GDM1 (cell line): ENCODE measurements around the gene CFAP157.
"Not testable (repeated sequence)": the region's sequence is repeated elsewhere in the genome, so short reads cannot be mapped to it uniquely, and the experiment has no call there.

Experiments
- DNase-seq: peaks from one replicate; lab custom pipeline; 2025; lab: John Stamatoyannopoulos, UW

Gene CFAP157

GRCh38 chr9:127735530-127736185, 28.9 kb downstream of the CFAP157 start:
- DNase-seq = no peak

- no peak for DNase-seq
Measured at GRCh38 chr9:127738666-127739065, 31.9 kb downstream of the CFAP157 start.

DNA sequence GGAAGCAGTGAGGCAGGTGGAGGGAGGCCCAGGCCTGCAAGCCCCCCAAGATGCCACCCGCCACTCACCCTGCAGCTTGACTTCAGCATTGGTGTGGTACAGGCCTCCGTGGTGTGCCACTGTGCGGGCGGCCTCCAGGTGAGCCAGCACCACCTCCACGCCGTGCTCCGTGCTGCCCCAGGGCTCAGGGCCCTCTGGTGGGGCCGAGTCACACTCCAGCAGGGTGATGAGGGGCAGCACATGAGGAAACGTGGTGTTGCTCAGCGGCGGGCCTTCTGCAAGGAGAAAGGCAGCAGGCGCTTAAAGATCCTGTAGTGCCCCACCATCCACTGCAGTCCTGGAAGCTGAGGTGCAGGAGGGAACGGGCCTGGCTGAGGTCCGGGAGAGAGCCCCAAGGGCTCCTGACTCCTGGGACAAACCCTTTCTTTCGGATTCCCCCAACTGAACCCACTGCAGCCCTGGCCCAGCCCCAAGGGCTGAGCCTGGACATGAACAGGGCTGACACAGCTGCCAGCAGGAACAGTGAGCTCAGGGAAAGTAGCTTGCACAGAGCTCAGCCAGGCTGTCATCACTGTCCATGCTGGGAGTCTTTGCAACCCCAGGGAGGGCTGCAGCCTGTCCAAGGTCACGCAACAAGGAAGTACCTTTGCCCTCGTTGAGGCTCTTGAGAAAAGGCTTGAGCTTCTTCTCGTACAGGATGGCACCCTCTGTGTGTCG, 33.0 kb downstream of the CFAP157 start:
- DNase-seq = no peak

- no peak for DNase-seq
Measured at GRCh38 chr9:127741831-127742434, 35.1 kb downstream of the CFAP157 start.

DNA sequence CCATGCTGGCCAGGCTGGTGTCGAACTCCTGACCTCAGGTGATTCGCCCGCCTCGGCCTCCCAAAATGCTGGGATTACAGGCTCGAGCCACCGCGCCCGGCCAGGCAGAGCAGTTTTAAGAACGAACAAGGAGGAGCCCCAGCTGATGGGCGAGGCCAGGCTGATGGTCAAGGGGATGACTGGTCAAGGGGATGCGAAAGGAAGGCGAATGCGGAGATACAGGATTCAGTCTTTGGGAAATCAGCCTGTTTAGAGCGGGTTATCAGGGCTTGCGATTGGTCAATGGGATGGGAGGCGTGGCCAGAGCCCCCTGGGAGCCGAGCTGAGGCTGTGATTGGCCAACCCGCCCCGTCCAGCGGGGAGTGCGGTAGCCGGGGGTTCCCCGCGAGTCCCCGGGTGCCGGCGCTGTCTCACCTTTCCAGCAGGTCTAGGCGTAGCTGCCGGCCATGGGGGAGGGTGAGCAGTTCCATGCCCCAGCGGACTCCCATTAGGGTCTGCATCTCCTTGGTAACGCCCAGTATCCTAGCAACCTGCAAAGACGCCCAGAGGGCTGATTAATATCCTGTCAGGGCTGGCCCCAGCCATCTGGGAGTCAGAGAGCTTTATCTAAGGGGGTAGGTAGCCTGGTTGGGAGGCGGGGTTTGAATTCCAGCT, 35.8 kb downstream of the CFAP157 start:
- DNase-seq = no peak

- DNase-seq = no peak
Measured at GRCh38 chr9:127744398-127745110, 37.8 kb downstream of the CFAP157 start.

- no peak for DNase-seq
Measured at GRCh38 chr9:127746959-127747569, 40.3 kb downstream of the CFAP157 start.

GRCh38 chr9:127749090-127749787, 42.5 kb downstream of the CFAP157 start:
- no peak for DNase-seq

GRCh38 chr9:127751269-127752054, 44.7 kb downstream of the CFAP157 start:
- DNase-seq = no peak

DNA sequence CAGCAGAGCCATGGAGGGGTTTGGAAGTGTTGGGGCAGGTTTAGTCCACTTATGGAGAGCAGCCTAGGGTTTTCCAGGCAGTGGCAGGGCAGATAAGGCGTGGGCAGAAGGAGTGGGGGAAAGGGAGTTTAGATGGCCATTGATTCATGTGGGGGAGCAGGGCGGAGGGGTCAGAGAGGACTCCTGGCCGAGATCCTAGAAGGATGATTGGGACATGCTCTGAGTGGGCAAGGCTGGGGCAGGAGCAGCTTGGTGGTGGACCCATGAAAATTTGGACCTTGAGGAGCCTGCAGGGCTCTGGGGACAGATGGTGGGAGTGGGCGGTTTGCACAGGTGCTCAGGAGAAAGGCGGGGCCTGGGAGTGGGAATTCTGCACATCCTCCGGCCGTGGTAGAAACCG, 46.4 kb downstream of the CFAP157 start:
- no peak for DNase-seq

DNA sequence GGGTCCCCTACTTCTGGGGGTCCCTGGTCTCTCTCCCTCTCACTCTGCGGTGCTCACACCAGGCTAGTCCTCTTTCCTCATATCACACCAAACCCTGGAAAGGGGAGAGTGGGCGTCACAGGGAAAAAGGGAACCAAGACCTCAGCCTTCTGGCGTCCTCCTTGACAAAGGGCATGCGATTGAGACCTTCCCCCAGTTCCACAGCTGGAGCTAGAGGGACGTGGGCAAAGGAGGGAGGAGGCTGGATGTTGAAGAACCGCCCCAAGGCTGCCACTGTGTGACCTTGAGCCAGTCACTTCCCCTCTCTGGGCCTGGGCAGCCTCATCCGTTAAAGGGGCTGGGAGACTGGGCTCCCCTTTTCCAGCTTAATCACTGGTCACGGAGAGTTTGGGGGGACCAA, 46.8 kb downstream of the CFAP157 start:
- DNase-seq = no peak

DNA sequence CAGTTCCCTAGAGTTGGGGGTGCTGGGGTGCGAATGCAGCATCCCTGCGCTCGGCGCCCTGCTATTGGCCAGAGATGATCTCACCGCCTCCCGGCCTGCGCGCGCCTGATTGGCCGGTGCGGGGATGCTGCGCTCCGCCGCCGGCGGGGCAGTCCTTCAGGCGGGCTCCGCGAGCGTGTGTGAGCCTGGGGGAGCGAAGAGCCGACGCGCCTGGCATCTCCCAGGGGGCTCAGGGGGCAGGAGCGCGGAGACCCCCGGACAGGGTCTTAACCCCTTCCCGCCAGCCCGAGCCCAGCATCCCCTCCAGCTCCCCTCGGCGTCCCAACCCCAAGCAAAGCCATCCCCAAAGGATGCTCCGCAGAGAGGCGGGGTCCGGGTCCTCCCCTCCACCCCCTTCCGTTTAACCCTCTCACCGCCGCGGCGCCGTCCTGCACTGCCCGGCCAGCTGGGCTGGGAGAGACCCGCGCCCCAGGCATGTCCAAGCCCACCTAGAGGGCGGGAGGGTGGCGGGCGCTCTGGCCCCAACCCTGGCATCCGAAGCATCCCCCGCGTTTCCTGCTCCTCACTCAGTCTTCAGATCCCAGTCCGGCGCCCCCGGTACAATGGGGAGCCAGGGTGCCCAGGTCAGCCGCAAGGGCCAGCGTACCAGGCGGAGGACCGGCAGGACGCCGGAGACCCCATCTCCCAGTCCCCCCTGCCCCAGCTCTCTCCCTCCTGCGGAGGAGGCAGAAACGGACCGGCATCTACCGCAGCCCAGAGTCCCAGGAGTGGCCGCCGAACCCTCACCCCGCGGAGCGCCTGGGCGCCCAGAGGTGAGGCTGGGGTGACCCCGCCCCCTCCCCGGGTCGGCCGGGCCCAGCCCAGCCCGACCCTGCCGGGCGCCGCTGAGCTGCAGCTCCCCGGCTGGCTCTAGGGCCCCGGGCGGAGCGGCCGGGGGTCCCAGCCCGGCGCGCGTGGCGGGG, 47.6 kb downstream of the CFAP157 start:
- no peak for DNase-seq

DNA sequence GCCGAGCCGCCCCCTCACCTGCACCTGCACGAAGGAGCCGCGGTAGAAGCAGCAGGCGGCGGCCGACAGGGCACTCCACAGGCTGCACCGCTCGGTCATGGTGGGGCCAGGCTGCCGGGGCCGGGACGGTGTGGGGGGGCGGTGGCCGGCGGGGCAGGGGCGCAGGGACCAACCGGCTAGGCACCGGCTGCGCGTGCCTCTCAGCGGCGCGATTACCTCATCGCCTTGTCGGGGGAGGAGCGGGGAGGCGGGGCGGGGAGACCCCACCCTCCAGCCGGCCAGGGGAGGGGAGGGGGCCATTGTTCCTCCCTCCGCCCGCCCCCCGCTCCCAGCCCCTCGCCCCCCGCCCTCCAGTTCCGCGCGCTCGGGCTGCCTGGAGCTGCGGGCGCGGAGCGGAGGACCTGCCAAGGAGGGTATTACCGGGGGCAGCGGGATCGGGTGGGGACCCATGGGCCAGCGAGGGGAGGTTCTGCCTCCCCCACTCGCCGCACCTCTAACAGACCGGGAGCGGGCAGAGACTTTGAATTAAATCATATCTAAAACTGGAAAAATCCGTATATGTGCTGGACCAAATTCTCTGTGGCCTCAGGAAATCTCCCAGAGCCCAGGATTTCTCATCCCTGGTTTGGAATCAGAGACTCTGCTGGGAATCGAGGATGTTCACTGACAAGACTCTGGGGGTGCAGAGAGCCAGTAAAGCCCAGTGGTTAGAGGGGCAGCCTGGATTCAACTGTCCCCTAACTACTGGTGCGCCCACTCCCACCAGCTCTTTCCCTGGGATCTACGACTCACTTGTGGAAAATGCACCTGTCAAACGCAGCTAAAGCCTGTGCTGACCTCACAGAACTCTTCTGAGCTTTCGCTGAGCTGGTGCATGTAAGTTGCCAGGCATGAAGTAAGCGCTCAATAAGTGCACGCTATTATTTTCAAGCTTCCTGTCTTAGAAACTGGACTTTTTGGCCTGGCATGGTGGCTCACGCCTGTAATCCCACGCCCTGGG, 48.6 kb downstream of the CFAP157 start:
- no peak for DNase-seq

GRCh38 chr9:127756233-127756632, 49.4 kb downstream of the CFAP157 start:
- no peak for DNase-seq

DNA sequence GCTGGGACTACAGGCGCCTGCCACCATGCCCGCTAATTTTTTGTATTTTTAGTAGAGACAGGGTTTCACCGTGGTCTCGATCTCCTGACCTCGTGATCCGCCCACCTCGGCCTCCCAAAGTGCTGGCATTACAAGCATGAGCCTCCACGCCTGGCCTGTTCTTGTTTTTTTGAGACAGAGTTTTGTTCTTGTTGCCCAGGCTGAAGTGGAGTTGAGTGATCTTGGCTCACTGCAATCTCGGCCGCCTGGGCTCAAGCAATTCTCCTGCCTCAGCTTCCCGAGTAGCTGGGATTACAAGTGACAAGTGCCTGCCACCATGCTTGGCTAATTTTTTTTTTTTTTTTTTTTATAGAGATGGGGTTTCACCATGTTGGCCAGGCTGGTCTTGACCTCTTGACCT, 50.0 kb downstream of the CFAP157 start:
- DNase-seq = not testable (repeated sequence)

DNA sequence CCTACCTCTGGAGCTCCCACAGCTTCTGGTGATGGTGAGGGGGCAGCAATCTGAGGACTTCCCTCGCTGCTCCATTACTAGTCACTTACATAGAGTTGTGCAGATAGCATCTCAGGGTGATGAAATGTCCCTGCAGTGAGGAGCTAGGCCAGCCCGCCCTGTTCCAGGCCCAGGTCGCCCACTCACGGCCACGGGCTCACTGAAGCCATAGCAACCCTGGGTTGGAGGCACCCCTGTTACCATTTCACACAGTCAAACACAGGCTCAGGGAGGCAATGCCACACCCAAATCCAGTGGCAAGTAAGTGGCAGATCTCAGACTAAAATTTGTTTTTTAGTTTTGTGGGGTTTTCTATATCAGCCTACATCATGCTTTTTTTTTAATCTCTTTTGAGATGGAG, 52.1 kb downstream of the CFAP157 start:
- no peak for DNase-seq

DNA sequence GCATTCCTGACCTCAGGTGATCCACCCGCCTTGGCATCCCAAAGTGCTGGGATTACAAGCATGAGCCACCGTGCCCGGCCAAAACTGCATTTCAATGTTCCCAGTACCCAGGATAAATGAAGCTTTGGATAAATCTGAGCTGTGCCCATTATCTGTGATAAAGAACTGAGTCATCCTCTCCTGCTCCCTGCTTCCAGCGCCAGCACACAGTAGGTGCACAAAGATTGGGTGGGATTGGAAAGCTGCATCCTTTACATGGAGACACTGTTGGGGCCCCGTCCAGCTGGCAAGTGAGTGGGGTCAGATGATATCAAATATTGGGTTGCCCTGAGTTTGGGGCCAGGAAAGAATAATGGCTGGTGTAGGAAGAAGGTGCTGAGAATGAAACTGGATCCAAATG, 54.3 kb downstream of the CFAP157 start:
- no peak for DNase-seq

GRCh38 chr9:127761491-127761956, 54.7 kb downstream of the CFAP157 start:
- DNase-seq = no peak
